Measurements from ENCODE around the gene PDE6A.

PDE6A gene

DNA sequence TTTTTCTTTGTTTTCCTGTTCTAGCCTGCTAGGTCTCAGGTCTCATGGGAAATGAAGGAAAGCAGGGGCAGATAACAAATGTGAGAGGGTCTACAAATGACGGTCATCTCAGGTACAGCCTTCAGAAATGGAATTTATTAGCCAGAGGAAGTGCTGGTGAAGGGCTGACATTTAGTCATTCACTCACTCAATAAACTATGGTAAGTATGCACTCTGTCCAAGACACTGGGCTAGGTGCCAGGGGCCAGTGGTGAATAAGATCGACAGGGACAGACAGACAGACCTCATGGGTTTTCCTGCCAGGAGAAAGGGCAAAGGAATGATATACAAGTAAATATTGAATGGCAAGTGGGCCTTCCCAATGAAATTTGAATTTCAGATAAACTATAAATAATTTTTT is 6.3 kb downstream of the PDE6A start:
- ChIA-PET POLR2A (ENCODE audit: low non-redundant PET) (no interaction called here), CTCF (no interaction called here)
- peak; percentile 79 for DNase-seq (ENCODE audit: low spot score)
- H3K27ac ChIP-seq, result peak overlapping the region; percentile 93
- TF ChIP-seq, protein P1, sequence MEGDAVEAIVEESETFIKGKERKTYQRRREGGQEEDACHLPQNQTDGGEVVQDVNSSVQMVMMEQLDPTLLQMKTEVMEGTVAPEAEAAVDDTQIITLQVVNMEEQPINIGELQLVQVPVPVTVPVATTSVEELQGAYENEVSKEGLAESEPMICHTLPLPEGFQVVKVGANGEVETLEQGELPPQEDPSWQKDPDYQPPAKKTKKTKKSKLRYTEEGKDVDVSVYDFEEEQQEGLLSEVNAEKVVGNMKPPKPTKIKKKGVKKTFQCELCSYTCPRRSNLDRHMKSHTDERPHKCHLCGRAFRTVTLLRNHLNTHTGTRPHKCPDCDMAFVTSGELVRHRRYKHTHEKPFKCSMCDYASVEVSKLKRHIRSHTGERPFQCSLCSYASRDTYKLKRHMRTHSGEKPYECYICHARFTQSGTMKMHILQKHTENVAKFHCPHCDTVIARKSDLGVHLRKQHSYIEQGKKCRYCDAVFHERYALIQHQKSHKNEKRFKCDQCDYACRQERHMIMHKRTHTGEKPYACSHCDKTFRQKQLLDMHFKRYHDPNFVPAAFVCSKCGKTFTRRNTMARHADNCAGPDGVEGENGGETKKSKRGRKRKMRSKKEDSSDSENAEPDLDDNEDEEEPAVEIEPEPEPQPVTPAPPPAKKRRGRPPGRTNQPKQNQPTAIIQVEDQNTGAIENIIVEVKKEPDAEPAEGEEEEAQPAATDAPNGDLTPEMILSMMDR (conservative IDR thresholded peaks at IDR 0.05; ENCODE audit: low read depth), result no peak

DNA sequence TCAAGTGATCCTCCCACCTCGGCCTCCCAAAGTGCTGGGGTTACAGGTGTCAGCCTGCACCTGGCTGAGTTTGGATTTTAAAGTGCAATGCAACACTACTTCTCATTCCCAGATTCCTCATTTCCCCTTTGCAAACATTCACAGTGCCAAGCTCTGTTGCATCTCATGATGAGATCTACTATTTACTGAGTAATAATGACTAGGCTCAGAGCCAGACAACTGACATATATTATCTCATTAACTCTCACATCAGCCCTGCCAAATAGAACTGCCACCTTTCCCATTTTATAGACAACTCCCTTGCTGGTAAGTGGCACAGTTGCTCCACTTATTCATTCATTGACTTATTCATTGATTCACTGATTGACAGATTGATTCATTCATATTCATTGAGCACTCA is 7.0 kb downstream of the PDE6A start:
- TF ChIP-seq, protein P1 (conservative IDR thresholded peaks at IDR 0.05; ENCODE audit: low read depth), result no peak
- H3K27ac ChIP-seq, result peak overlapping the region; percentile 93
- peak; percentile 70 for DNase-seq (ENCODE audit: low spot score)
- ChIA-PET POLR2A (ENCODE audit: low non-redundant PET) (no interaction called here), CTCF (interaction anchor here (0.7 to 0.9 kb wide), 2 partner anchors 85 to 101 kb away, joined by 3 to 4 read pairs; no protein-coding TSS in a partner anchor)

DNA sequence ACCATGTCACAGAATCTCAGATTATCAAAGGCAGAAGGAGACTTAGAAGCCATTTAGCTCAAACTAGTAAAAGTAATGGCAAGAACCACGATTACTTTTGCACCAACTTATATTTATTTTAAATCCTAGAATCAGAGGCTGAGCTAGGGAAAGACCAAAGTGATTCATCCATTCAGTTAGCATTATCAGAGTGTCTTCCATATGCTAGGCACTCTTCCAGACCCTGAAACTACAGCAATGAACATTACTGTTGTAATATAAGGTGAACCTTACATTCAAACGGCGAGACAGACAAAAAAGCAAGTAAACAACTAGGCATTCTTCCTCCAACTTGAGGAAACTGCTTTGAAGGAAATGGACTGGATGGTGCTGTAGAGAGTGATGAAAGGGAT is 7.9 kb downstream of the PDE6A start:
- peak overlapping the region; percentile 93 for H3K27ac ChIP-seq
- TF ChIP-seq, protein P1 (conservative IDR thresholded peaks at IDR 0.05; ENCODE audit: low read depth), result no peak
- DNase-seq (ENCODE audit: low spot score), result no peak
- CTCF ChIA-PET, result interaction anchor here (0.6 to 0.9 kb wide), 5 partner anchors 54 to 426 kb away, joined by 3 to 5 read pairs (median 3); no protein-coding TSS in a partner anchor
- POLR2A ChIA-PET (ENCODE audit: low non-redundant PET), result interaction anchor here (0.6 kb wide), 1 partner anchor 24 kb away, joined by 3 read pairs; the partner anchor contains the start of gene SLC26A2

DNA sequence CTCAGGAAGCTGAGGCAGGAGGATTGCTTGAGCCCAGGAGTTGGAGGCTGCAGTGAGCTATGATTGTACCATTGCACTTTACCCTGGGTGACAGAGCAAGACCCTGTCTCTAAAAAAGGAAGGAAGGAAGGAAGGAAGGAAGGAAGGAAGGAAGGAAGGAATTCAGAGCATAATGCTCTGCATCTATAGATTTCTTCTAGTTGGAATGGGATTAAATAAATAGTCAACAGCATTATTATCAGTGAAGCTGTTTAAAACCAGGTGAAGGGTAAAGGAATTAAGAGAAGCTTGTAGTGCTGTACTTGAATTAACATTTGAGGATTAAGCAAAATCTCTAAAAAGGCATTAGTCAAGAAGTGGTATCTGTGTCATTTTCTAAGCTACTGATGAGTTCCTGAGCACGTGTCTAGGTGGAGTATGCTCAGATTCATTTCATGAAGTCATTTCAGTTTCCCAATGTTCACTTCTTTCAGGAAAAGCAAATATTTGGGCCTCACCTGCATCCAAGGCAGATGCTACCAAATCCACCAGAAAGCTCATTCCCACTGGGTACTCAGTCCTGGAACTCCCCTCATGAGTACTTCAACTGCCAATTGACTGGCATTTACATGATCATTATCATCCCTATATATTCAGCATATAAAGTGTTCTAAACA is 8.4 kb downstream of the PDE6A start:
- DNase-seq (ENCODE audit: low spot score), result no peak
- POLR2A ChIA-PET (ENCODE audit: low non-redundant PET), result interaction anchor here (0.6 kb wide), 1 partner anchor 25 kb away, joined by 3 read pairs; the partner anchor contains the start of gene SLC26A2
- TF ChIP-seq, protein P1 (conservative IDR thresholded peaks at IDR 0.05; ENCODE audit: low read depth), result no peak
- peak overlapping the region; percentile 73 for H3K27ac ChIP-seq
- CTCF ChIA-PET, result interaction anchor here (0.6 to 1.4 kb wide), 8 partner anchors 10 to 426 kb away, joined by 3 to 9 read pairs (median 4); partner anchors contain the start of gene ARSI

DNA sequence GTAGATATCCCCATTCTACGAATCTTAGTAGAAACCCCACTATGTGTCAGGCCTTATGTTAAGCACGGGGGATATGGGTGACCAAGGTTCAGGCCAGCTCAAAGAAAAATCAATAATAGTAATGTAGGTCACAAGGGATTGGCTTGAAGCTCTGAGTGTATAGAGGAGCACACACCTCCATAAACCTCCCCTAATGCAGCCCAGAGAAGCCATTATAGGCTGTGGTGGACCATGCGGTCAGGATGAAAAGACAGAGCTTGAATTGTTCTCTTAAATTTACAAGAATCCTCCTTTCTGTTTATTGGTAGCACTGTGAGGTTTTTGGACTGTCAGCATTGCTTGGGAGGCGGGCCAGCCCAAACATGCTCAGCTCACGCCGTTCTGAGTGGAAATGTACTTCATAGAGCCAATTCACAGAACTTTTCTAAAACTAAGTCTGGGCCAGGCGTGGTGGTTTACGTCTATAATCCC is 9.1 kb downstream of the PDE6A start:
- CTCF ChIA-PET, result interaction anchor here (0.7 to 1.4 kb wide), 5 partner anchors 9 to 367 kb away, joined by 3 to 9 read pairs (median 4); partner anchors contain the start of gene ARSI
- TF ChIP-seq, protein P1 (conservative IDR thresholded peaks at IDR 0.05; ENCODE audit: low read depth), result no peak

DNA sequence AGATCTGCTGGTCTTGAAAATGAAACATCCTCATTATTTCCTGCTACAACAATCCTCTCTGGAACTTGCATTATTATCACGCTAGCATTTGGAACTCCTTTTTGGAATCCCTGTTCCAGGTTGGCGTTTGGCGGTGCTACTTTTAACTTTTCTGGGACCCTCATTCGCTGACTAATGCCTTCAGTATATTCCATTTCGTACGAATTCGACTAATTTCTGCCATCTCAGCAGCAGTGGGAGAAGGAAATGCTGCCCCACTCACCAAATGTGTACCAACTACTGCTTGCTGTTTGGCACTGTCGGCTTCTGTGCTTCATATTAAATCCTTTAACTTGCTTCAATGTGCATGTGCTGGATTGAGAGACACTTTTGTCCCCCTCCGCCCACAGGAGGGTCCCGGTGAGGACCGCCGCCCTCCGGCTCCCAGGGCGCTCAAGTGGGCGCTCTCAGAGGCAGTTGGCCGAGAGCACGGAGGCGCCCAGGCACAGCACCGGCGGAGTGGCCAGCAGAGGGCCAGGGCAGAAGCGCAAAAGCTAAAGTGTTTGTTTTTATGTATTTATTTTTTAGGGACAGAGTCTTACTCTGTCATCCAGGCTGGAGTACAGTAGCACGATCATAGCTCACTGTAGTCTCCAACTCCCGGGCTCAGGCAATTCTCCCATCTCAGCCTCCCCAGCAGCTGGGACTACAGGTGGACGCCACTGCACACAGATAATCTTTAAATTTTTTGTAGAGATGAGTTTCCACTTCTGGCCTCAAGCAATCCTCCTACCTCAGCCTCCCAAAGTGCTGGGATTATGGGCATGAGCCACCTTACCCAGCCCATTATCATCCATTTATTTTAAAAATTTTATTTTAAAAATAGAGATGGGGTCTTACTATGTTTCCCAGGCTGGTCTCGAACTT is 11.9 kb downstream of the PDE6A start:
- TF ChIP-seq, protein P1 (conservative IDR thresholded peaks at IDR 0.05; ENCODE audit: low read depth), result no peak
- DNase-seq (ENCODE audit: low spot score), result no peak
- CTCF ChIA-PET, result interaction anchor here (0.7 kb wide), 1 partner anchor 80 kb away, joined by 3 read pairs; no protein-coding TSS in a partner anchor
- POLR2A ChIA-PET (ENCODE audit: low non-redundant PET), result no interaction called here
- H3K27ac ChIP-seq, result no peak overlapping the region

More for the DNA sequence above, 9.1 kb downstream of the PDE6A start:
- no peak for DNase-seq (ENCODE audit: low spot score)
- POLR2A ChIA-PET (ENCODE audit: low non-redundant PET), result interaction anchor here (0.7 kb wide), 1 partner anchor 25 kb away, joined by 3 read pairs; the partner anchor contains the start of gene SLC26A2
- peak overlapping the region; percentile 73 for H3K27ac ChIP-seq

Measured in RWPE1 (cell line).